Stimulated activated CD4-positive, alpha-beta T cell treated with anti-CD3 and anti-CD28 coated beads, Interleukin-15, amount 100 ng/mL, for 1 hour (primary cell): ENCODE data around the gene KSR1.
A peak's percentile ranks its signal among the peaks of the same experiment; 100 is the strongest.

ENCODE experiments used
- DNase-seq, 2 donors: peaks; one replicate each; pipeline ENCODE4 v3.0.0-alpha.2; 2020; ENCODE audit warnings: low read depth in 1 of 2, low spot score in 1 of 2

The KSR1 gene

DNA sequence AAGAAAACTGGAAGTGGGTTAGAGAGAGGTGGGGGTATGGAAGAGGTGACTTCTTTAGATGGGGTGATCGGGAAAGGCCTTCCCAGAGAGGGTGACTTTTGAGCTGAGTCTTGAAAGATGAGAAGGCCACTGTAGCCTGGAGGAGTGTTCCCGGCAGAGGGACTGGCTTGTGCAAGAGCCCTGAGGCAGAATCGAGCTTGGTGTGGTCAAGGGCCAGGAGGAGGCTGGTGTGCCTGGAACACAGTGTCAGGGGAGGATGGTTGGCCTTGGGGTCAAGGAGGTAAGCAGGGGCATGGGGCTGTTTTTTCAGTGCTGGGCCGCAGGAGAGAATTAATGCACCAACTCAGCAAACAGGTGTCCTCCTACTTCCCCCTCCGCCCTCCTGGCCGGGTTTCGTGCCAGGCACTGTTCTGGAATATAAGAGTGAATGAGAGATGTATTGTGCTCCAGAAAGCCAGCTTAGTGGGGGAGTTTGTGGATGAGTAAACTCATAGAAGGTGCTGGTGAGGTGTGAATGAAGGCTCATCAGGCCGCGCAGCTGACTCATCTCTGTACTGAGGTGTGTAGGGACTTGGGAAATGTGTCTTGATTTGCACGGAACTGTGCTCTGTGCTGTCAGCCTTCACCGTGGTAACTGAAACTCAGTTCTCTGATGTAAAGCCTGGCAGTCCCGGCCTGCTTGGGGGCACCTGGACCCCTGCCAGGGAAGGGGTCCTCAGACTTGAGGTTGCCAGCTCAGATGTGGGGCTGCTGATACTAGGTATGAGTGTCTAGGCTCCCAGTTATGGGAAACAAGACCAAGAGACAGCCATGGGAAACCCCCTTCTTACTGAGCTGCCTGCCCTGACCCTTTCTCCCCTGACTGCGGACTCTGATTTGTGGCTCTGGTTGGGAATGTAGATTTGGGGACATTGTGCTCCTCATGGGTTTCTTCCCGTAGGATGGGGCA lies 15.3 kb downstream of the KSR1 start:
- DNase-seq: peak; percentile 36 to 69

- no peak for DNase-seq
These were observed 17.0 kb downstream of the KSR1 start for GRCh38 chr17:27473190-27473747.

DNA sequence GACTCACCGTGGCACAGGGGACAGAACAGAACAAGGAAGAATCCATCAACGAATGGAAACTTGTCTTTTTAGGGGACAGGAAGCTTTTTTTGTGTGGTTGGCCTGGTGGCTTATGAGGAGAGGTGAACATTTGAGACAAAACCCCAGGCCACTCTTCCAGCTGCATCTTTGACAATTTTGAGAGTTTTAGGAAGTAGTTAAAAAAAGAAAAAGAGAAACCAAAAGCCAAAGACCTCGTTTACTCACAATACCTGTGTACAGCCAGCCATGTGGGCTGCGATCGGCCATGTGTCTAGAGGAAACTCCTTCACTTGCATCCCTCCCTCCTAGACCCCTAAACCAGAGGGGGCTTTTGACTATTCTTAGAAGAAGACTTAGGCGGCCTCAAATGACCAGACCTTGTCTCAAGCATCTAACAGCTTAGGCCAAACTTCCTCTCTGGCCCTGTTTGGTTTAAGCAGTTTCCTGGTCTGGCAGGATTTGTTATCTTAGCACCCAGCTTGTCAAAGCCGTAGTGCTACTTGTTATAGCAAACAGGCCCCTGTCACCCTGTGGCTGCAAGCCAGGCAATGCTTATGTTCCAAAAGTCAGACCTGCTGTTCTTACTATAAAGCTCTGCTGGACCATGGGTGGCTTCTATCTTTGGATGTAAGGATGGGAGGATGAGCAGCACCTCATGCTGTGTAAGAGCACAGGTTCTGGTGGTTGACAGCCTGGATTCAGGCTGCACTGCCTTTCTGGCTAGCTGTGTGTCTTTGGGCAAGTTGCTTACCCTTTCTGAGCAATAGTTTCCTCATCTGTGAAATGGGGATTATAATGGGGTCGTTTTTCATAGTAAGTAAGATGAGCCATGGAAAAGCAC lies 17.7 kb downstream of the KSR1 start:
- peak; percentile 43 to 56 for DNase-seq

GRCh38 chr17:27475070-27475673 lies 18.9 kb downstream of the KSR1 start:
- no peak for DNase-seq

- no peak for DNase-seq
These were observed 20.0 kb downstream of the KSR1 start for GRCh38 chr17:27475981-27476895.

GRCh38 chr17:27477050-27477888 lies 21.0 kb downstream of the KSR1 start:
- DNase-seq: no peak

DNA sequence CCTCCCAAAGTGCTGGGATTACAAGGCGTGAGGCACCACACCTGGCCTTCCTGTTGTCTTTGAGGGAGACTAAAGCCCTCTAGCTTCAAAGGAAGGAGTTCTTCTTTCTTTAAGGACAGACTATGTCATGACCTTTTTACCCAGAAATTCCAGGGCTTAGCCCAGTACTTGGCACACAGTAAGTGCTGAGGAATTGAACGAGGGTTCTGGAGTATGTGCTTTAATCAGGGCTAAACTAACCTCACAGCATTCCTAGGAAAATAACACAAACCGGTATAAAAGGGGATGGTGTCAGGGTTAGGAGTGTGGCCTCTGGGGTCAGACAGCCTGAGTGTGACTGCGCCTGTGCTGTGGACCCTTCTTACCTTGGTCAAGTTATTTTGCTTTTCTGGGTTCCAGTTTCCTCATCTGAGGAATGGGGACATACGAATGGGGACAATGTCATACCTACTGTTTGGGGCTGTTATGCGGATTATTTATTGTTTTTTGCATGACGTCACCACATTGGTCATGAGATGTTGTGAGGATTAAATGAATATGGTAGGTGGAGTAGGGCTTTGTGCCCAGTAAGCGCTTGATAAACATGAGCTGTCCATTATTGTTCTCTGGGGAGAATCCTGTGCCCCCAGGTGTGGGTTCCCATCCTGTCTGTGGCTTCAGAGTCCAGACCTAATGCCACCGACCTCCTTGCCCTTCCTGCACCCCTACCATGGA lies 21.9 kb downstream of the KSR1 start:
- DNase-seq: no peak

GRCh38 chr17:27478901-27479538 lies 22.8 kb downstream of the KSR1 start:
- DNase-seq: no peak

GRCh38 chr17:27479838-27480237 lies 23.6 kb downstream of the KSR1 start:
- no peak for DNase-seq

- no peak for DNase-seq
These were observed 24.5 kb downstream of the KSR1 start for GRCh38 chr17:27480699-27481098.

DNA sequence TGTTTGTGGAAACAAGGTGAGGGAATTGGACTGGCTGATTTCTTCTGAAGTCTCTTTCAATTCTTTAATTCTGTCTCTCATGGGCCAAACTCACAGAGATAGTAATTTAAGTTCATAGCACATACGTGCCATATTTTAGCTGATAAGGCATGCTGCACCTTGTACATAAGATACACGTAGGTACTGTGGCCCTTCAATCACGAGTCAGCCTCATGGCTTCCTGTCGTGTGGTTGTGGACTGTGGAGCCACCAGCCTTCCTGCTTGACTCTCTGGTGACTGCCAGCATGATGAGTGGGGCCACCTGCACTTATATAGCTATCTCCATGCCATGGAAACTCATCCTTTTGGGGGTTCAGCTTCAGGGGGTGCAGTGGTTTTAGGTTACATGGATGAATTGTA lies 25.1 kb downstream of the KSR1 start:
- DNase-seq: no peak

GRCh38 chr17:27485125-27485524 lies 28.9 kb downstream of the KSR1 start:
- DNase-seq: no peak

DNA sequence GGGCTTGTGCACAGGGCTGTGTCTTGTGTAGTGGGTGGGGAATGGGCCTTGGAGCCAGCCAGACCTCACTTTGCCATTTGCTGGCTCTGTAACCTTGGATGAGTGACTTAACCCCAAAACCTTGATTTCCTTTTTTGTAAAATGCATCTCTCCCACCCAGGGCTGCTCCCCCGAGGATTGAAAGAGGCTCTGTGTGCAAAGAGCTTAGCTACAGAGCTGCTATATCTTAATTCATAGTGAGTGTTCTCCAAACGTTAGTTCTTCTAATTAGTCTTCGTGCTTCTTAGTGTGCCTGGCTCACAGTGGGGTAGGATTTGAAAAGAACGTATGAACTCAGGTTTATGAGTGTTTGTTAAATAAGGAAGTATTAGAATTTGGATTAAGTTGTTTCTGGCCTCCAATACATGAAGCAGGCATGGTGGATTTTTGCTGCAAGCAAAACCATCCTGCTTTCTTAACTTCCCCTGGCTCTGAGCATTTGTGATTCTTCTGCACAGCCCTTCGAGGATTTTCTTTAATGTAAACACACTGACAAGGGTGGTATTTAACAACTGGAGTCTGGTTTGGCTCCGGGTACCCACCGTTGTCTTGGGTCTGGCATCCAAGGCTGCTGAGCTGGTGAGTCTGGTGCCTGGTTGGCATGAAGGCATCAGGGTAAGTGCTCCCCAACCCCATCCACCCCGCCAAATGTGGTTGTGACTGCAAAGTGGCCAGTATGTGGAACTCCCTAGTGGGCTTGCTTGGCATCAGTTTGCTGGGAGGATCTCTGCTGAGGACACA lies 29.7 kb downstream of the KSR1 start:
- DNase-seq: no peak

- DNase-seq: no peak
These were observed 30.5 kb downstream of the KSR1 start for GRCh38 chr17:27486741-27487140.

DNA sequence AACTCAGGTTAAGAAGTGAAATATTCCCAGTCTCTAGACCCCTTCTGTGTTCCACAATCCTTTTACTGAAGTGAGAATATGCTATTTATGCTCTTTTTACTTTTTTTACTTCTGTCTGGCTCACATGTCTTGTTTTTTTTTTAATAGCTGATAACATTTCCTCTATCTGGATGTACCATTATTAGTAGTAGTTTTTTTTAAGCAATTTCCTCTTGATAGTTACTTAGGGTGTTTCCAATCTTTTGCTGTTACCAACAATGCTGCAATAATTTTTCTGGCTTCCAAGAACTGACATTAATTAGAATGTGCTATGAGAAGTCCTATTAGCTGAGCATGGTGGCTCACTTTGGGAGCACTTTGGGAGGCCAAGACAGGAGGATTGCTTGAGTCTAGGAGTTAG lies 32.0 kb downstream of the KSR1 start:
- no peak for DNase-seq

- no peak for DNase-seq
These were observed 32.9 kb downstream of the KSR1 start for GRCh38 chr17:27489045-27489715.

GRCh38 chr17:27490391-27490790 lies 34.1 kb downstream of the KSR1 start:
- DNase-seq: no peak
